ENCODE measurements around the gene MRTFB.

MRTFB gene

GRCh38 chr16:14241631-14242030 is 170.5 kb downstream of the MRTFB start:
- no peak for TF ChIP-seq CTCF (conservative IDR thresholded peaks at IDR 0.05)
- H3K27ac ChIP-seq: no peak overlapping the region

GRCh38 chr16:14242769-14243168 is 171.7 kb downstream of the MRTFB start:
- H3K27ac ChIP-seq: no peak overlapping the region
- no peak for TF ChIP-seq CTCF (conservative IDR thresholded peaks at IDR 0.05)

DNA sequence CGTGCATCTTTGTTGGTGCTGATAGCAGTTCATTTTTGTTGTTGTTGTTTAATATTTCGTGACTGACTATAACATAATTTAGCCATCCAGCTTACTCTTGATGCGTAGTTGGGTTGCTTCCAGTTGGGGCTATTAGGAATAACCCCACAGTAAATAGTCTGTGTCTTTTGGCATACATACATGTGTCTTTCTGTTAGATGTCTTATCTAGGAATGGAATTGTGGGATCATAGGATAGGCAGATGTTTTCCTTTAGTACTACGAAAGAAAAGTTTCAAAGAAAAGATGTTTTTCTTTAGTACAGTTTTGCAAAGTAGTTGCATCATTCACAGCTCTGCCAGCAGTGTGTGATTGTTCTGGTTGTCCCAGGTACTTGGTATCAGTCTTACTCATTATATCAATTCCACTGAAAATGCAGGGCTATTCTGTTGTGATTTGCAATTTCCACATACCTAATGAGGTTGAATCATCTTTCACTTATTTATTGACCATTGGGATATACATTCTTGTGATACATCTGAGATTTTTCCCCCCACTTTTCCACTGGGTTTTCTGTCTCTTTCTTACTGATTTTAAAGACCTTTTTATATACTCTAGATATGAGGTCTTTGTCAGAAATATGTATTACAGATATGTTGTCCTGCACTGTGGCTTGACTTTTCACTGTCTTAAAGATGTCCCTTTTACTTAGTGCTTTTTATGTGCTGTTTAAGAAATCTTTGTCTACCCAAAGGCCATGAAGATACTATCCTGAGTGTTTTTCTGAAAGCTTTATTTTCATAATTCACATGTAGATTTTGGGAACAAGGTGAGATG is 173.3 kb downstream of the MRTFB start:
- H3K27ac ChIP-seq: no peak overlapping the region
- no peak for TF ChIP-seq CTCF (conservative IDR thresholded peaks at IDR 0.05)

DNA sequence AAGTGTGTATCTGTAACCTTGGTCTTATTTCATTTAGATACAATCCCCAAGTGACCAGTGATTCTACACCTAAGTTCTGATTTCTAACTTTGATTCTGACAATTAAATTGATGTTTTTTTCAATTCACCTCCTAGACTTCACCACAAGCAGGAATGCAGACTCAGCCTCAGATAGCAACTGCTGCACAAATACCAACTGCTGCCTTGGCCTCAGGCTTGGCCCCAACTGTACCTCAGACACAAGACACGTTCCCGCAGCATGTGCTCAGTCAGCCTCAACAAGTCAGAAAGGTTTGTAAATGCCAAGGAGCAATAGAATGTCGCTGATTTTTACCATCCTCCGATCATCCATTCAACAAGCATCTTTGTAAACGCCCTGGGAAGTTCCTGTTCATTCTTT is 177.7 kb downstream of the MRTFB start:
- H3K27ac ChIP-seq: no peak overlapping the region
- no peak for TF ChIP-seq CTCF (conservative IDR thresholded peaks at IDR 0.05)

DNA sequence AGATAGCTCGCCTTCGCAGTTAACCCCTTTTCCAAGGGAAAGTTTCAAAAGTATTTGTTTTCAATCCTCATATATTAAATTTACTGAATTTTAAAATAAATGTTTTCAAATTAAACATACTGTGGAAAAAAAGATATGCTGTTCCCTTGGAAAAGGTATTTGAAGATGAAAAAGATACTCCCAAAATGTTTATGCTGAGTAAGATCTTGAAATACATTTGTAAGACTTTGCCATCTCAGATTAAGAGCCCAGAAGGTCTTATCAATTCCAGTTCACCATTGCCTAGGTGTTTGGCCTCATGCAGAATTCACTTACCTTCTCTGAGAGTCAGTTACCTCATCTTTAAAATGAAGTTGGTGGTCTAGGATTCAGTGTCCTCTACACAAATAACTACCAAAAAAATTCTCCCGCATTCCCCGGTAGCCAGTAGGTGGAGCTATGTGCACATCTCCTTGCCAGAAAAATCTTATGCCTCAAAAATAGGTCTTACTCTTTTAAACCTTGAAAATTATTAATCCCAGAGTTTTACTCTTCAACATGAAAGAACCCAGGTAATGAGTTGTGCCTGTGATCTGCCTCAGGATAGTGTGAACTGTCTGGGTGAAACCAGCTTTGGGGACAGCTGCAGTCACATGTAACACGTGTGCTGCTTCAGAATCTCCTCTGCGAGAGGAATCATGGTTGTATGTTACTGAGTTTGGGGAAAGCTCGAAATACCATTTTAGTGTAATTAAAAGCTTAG is 178.3 kb downstream of the MRTFB start:
- peak; percentile 87 for TF ChIP-seq CTCF (conservative IDR thresholded peaks at IDR 0.05)
- no peak overlapping the region for H3K27ac ChIP-seq

DNA sequence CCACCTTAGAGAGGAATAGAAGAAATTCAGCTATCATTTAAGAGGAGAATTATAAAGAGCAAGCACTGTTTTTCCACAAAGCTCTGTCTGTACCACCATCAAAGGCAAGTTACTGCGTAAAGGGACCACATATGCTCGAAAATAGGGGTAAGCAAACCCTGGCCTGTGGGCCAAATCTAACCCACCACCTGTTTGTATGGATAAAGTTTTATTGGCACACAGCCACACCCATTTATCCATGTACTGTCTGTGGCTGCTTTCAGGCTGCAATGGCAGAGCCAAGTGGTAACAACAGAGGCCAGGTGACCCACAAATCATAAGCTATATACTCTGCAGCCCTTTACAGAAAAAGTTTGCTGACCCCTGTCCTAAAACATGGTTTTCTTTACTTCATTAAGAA is 180.3 kb downstream of the MRTFB start:
- H3K27ac ChIP-seq: no peak overlapping the region

More for the DNA sequence above, 180.3 kb downstream of the MRTFB start:
- no peak for TF ChIP-seq CTCF (conservative IDR thresholded peaks at IDR 0.05)

Data from VCaP (cell line).